ENCODE data around the gene MTAP. TPM values are rescaled to one million over a fixed set of nuclear protein-coding genes. Genes with fewer than 3 reads are reported as not detected.

The MTAP gene
- total RNA-seq, 1 experiment from 2014 or later = not detected

DNA sequence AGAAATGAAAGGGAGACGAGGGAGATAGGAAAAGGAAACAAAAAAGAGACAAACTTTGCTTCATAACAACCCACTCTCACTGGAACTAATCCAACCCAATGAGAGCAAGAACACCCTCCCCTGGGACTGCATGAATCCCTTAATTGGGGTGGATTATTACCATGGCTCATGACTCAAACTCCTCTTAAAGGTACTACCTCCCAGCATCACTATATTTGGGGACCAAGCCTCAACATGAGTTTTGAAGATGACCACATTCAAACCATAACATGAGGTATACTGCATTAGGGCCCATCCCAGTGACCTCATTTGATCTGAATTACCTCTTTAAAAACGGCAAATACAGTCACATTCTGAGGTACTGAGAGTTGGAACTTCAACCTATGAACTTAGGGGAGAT is 8.0 kb downstream of the MTAP start:
- ChIA-PET CTCF (no interaction called here), POLR2A (no interaction called here)
- Mint-ChIP-seq H3K4me3 (ENCODE audit: unreplicated experiment) (no peak overlapping the region), H3K9me3 (ENCODE audit: unreplicated experiment) (no peaks in the 10 kb centered on the region), H3K27me3 (ENCODE audit: insufficient read depth, unreplicated experiment) (no peaks in the 10 kb centered on the region), H3K4me1 (ENCODE audit: insufficient read depth, unreplicated experiment) (no peaks in the 10 kb centered on the region), H3K36me3 (ENCODE audit: insufficient read depth, unreplicated experiment) (no peaks in the 10 kb centered on the region), H3K27ac (ENCODE audit: low read depth, unreplicated experiment) (no peak overlapping the region)
- intact Hi-C loops (cut with micrococcal nuclease) = no loop called here
- DNase-seq (ENCODE audit: unreplicated experiment) = no peak
- TF ChIP-seq, protein P1, sequence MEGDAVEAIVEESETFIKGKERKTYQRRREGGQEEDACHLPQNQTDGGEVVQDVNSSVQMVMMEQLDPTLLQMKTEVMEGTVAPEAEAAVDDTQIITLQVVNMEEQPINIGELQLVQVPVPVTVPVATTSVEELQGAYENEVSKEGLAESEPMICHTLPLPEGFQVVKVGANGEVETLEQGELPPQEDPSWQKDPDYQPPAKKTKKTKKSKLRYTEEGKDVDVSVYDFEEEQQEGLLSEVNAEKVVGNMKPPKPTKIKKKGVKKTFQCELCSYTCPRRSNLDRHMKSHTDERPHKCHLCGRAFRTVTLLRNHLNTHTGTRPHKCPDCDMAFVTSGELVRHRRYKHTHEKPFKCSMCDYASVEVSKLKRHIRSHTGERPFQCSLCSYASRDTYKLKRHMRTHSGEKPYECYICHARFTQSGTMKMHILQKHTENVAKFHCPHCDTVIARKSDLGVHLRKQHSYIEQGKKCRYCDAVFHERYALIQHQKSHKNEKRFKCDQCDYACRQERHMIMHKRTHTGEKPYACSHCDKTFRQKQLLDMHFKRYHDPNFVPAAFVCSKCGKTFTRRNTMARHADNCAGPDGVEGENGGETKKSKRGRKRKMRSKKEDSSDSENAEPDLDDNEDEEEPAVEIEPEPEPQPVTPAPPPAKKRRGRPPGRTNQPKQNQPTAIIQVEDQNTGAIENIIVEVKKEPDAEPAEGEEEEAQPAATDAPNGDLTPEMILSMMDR (IDR thresholded peaks at IDR 0.05; ENCODE audit: unreplicated experiment) = no peak
- no TSS peak for BruUV-seq (replicated peaks)

DNA sequence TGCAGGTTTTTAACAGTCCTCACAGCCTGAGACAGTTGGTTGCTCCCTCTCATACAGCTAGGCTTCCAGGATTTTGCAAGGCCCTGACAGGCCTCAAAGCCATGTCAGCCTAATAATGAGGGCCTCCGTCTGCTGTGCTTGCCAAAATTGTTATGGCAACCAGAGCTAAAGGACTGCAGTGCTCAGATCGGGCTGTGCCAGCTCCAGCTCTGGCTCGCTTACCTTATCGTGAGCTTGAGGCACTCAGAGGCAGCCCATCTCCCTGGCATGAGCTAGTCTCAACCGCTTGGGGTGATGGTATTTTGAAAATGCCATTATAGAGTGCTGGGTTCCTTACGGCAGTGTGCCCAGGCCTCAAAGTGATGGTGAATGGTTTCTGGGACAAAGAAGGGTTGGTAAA is 8.4 kb downstream of the MTAP start:
- H3K4me3 Mint-ChIP-seq (ENCODE audit: unreplicated experiment) = no peak overlapping the region
- H3K9me3 Mint-ChIP-seq (ENCODE audit: unreplicated experiment) = no peaks in the 10 kb centered on the region
- BruUV-seq (replicated peaks) = no TSS peak
- H3K27ac Mint-ChIP-seq (ENCODE audit: low read depth, unreplicated experiment) = no peak overlapping the region
- no peaks in the 10 kb centered on the region for H3K4me1 Mint-ChIP-seq (ENCODE audit: insufficient read depth, unreplicated experiment)
- no peak for DNase-seq (ENCODE audit: unreplicated experiment)
- ChIA-PET CTCF (no interaction called here), POLR2A (no interaction called here)
- H3K27me3 Mint-ChIP-seq (ENCODE audit: insufficient read depth, unreplicated experiment) = no peaks in the 10 kb centered on the region
- TF ChIP-seq, protein P1 (IDR thresholded peaks at IDR 0.05; ENCODE audit: unreplicated experiment) = no peak
- intact Hi-C loops (cut with micrococcal nuclease) = no loop called here
- no peaks in the 10 kb centered on the region for H3K36me3 Mint-ChIP-seq (ENCODE audit: insufficient read depth, unreplicated experiment)

- ChIA-PET CTCF (no interaction called here), POLR2A (no interaction called here)
- TF ChIP-seq, protein P1 (IDR thresholded peaks at IDR 0.05; ENCODE audit: unreplicated experiment) = no peak
- intact Hi-C loops (cut with micrococcal nuclease) = no loop called here
- no TSS peak for BruUV-seq (replicated peaks)
- H3K9me3 Mint-ChIP-seq (ENCODE audit: unreplicated experiment) = no peaks in the 10 kb centered on the region
- H3K4me1 Mint-ChIP-seq (ENCODE audit: insufficient read depth, unreplicated experiment) = no peaks in the 10 kb centered on the region
- H3K27ac Mint-ChIP-seq (ENCODE audit: low read depth, unreplicated experiment) = no peak overlapping the region
- H3K27me3 Mint-ChIP-seq (ENCODE audit: insufficient read depth, unreplicated experiment) = no peaks in the 10 kb centered on the region
- no peak overlapping the region for H3K4me3 Mint-ChIP-seq (ENCODE audit: unreplicated experiment)
- H3K36me3 Mint-ChIP-seq (ENCODE audit: insufficient read depth, unreplicated experiment) = no peaks in the 10 kb centered on the region
- DNase-seq (ENCODE audit: unreplicated experiment) = no peak
These were observed 9.5 kb downstream of the MTAP start for GRCh38 chr9:21811914-21812313.

DNA sequence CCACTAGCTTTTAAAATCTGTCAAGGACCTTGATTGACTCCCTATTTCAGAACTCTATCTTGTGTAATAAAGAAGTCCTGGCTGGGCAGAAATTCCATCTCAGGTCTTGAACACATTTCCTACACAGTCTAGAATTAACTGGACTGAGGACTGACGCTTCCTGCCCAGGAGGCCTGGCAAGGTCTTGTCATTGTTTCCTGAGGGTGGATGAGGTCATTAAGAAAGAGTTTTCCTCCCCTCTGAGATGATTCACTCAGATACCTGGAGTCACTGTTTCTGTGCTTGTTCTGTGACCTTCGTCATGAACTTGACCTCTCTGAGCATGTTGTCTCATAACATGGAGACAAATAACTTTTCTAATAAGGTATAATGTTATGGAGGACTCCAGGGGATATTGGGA is 10.0 kb downstream of the MTAP start:
- H3K4me3 Mint-ChIP-seq (ENCODE audit: unreplicated experiment) = no peak overlapping the region
- no peak overlapping the region for H3K27ac Mint-ChIP-seq (ENCODE audit: low read depth, unreplicated experiment)
- no peaks in the 10 kb centered on the region for H3K4me1 Mint-ChIP-seq (ENCODE audit: insufficient read depth, unreplicated experiment)

More for the DNA sequence above, 10.0 kb downstream of the MTAP start:
- BruUV-seq (replicated peaks) = no TSS peak
- POLR2A ChIA-PET = no interaction called here
- H3K27me3 Mint-ChIP-seq (ENCODE audit: insufficient read depth, unreplicated experiment) = no peaks in the 10 kb centered on the region
- DNase-seq (ENCODE audit: unreplicated experiment) = no peak
- TF ChIP-seq, protein P1 (IDR thresholded peaks at IDR 0.05; ENCODE audit: unreplicated experiment) = no peak
- no peaks in the 10 kb centered on the region for H3K9me3 Mint-ChIP-seq (ENCODE audit: unreplicated experiment)
- CTCF ChIA-PET = no interaction called here
- no peaks in the 10 kb centered on the region for H3K36me3 Mint-ChIP-seq (ENCODE audit: insufficient read depth, unreplicated experiment)
- intact Hi-C loops (cut with micrococcal nuclease) = no loop called here

Measured in MCF 10A (cell line).